Activated CD8-positive, alpha-beta memory T cell treated with anti-CD3 and anti-CD28 coated beads for 1 hour (primary cell): Measurements from ENCODE around the gene DOCK2.
"Not testable (repeated sequence)": the region's sequence is repeated elsewhere in the genome, so short reads cannot be mapped to it uniquely, and the experiment has no call there.

Source experiments
- DNase-seq, 2 donors: peaks; one replicate each; pipeline ENCODE4 v3.0.0-alpha.2; 2020; ENCODE audit warnings: low read depth in 1 of 2; ENCODE audit errors: extremely low read depth in 1 of 2

The DOCK2 gene

DNA sequence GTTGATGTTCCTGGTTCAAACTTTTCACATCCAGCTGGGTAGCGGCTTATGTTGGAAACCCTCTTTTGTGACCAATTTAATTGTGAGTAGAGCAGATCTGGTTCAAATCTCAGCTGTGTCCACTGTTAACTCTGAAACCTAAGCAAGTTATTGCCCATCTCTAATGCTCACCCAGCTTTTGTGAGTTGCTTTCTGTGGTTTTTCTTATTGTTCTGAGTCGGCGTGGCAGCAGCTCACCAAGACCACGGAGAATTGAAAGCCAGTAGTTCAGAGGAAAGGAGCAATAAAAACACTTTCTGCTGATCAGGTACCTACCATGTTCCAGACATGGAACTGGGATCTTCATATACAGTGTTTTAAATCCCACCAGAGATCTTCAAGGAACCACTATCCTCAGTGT lies 114.4 kb downstream of the DOCK2 start:
- DNase-seq, result no peak

DNA sequence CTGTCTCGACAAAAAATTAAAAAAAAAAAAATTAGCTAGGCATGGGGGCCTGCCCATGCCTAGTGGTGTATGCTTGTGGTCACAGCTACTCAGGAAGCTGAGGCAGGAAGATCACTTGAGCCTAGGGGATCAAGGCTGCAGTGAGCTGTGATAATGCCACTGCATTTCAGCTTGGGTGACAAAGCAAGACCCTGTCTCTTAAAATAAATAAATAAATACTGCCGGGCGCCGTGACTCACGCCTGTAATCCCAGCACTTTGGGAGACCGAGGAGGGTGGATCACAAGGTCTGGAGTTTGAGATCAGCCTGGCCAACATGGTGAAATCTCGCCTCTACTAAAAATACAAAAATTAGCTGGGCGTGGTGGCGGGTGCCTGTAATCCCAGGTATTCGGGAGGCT lies 115.5 kb downstream of the DOCK2 start:
- not testable (repeated sequence) for DNase-seq

DNA sequence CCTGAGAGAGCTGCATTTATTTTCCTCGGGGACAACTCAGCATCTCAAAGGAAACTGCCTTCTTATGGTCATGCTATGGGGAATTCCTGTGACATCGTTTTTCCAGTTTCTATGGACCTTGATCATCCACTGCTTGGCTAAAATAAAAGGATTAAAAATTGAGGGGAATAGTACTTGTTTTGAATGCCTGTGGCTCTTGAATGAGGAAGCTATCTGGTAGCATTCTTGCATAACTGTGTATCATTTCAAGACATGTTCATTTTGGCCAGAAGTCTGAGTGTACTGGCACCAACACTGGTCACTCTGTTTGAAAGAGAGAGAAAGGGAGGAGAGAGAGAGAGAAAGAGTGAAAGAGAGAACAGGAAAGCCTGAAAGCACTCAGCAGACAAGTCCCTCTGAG lies 116.7 kb downstream of the DOCK2 start:
- DNase-seq, result no peak

DNA sequence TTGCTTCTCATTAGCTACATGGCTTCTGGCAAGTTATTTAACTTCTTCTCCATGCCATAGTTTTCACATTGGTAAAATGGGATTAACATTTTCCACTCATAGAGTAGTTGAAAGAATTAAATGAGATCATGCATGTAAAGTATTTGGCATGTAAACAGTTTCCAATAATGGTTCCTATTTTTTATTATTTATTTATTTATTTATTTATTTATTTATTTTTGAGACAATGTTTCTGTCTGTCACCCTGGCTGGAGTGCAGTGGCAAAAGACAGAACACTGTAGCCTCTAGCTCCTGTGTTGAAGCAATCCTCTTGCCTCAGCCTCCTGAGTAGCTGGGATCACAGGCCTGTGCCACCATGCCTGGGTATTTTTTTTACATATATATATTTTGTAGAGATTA lies 117.7 kb downstream of the DOCK2 start:
- DNase-seq, result no peak

DNA sequence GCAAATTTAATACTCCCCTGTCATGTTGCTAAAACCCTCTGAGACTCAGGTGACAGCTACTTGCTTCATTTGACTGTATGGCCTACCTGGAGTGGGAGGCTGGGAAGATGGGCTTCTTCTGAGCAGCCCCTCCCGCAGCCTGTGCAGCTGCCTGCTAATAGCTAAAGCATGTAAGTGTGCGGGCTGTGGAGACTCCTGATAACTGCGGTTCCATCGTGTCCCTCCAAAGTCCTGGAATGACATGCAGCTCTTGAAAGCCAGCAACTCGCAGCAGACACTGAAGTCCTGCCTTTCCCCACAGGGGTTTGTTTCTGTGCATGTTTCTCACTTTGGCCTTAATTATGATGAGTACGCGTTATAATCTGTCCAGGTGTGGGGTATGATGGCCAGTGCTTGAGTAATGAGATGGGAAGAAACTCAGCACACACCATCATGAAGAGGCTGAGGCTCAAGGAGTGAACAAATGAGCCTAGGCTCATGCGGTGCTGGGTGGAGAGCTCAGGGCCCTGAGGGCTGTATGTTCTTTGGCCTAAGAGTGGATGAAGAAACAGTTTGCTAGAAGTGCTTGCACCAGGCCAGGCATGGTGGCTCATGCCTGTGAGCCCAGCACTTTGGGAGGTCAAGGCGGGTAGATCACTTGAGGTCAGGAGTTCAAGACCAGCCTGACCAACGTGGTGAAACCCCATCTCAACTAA lies 119.1 kb downstream of the DOCK2 start:
- no peak for DNase-seq

DNA sequence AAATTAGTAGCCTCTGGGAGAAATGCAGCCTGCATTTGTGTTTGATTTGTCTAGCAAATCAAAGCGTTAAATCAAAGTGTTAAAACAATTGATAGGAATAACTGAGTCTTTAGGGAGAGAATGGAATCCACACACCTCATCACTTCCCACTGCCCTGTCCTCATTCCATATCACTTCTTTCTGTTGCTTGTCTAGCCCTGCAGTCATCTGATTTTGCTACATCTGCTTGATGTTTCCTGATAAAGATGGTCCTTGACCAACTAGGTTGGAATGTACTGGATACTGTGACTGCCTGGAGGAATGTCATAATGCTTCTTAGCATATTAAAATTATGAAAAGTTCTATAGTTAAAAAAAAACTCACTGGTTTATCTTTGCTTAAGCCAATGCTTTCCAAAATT lies 119.9 kb downstream of the DOCK2 start:
- DNase-seq, result no peak

DNA sequence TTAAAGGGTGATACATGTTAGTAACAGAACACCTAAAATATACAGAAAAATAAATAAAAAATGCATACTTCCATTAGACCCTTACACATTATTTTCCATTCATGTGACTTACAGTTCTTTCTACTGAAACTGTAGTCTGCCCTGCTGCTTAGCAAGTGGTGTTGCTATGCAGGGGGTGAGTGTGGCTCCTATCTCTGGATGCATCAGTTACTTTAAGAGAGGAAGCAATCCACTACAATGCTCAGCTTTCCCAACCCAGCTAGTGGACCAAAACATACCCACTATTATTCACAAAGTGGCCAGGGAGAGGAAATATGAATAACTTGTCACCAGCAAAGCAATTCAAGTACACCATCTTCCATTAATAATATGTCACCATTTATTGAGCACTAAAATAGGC lies 121.8 kb downstream of the DOCK2 start:
- DNase-seq, result no peak

DNA sequence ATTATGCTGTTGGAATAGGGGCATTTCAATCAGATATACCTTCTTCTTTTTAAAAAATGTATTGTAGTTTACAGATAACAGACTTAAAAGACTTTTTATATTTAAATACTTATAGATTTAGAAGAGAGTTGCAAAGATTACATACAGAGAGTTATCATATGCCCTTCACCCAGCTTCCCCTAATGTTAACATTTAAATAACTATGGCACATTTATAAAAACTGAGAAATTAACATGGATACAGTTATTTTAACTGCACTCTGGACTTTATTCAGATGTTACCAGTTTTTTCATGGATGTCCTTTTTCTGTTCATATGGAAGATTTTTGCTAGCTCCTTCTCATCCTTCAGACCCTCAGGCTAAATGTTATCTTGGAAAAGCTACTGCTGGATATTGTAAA lies 123.2 kb downstream of the DOCK2 start:
- DNase-seq, result no peak

DNA sequence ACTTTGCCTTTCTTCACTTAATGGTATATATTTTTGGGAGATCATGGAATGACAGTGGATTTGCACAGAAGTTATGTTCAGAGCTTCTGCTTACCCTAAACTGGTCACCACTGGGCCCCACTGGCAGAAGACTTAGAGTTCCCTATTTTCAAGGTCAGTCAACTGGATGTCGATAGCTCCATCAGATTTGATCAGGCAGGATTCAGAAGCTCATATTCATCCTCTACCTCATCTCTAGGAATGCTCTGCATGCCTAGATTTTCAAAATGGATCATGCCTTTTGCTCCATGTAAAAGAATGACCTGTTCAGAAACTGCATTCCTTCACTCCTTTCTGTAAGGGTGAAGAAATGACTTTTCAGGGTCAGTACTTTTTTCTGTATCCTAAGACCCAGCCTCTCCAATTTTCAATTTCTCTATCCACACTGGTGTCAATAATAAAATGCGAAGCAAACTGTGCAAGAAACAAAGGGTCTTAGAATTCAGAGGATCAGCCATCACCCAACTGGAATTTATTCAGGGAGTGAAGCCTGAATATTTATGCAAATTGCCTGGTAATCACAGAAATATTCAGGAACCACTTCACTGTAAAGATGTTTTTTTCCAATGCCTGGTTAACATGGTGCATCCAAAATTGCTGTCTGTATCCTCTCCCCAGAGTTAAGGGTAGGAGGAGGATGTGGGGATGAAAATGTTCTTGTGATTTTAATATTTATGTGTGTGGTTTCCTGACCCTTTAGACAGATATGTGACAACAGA lies 125.4 kb downstream of the DOCK2 start:
- no peak for DNase-seq

DNA sequence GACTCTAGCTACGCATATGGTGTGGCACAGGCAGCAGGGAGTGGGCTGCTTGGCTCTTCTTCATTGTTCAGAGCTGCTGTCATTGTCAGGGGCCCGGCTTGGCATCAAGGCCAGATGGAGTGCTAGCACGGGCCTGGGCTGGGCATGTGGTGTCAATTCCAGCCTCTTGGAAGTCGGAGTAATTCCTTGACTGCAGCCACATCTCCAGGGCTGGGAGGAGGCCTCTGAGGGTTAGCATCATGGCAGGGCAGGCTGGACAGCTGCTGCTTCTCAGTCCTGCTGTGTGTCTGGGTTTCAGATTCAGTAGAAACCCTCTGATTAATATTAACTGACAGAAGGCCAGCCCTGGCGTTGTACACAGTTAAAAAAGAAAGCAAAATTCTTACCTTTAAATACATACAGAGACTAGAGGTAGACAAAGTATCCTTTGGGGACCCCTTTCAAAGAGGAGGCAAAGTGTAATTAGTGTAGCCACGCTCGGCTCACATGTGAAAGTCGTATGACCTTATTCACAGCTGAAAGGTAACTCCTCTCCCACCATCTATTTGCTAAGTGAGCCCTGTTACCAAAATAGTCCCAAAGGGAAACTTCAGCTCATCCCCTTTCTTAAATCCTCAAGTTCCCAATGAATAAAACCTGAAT lies 126.4 kb downstream of the DOCK2 start:
- DNase-seq, result no peak

DNA sequence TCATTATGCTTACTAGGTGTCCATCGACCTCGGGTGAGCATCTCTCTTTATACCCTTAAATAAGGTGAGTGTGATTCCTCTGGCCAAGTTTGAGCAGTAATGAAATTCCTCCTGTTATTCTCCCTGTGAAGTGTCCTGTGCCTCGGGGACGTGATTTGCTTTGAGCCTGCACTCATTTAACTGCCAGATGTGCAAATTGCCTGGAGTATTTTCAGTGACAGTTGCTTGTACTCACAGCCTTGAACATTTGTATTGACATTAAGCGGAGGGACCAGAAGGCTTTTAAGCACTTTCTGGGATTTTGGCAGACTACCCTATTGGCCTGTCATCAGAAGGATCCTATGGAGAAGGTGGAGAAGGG lies 126.9 kb downstream of the DOCK2 start:
- DNase-seq, result no peak

DNA sequence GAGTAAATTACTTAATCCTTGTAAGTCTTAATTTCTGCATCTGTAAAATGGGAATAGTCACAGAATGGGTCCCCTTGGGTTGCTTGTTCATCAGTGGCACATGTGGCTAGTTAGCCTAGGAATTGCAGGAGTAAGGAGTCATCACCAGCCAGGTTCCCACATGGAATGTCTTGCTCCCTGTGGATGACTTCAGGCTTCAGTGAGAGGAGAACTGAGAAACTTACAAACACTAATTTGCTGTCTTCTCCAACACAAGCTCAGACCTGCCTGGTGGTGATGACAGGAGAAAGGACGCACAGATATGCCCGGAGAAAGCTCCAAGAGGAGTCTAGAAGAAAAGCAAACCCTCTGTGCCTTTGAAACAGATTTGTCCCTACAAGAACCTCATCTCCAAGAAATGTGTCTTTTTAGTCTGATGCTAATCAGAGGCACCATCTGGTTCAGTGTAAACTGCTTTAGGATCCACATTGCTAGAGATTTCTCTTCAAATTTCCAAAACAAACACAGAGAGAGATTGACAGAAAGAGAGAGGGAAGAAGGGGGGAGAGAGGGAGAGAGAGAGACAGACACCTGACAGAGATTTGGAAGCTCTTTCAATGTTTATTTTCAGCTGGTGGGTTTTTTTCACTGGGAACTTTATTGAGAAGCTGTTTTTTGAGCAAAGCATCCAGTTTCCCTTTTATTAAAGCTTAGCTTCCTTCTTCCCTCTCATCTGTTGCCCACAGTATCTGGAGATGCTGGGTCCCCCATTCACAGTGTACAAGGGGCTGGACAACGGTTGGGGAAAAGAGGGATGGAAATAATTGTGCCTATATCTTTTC lies 128.3 kb downstream of the DOCK2 start:
- DNase-seq, result no peak

DNA sequence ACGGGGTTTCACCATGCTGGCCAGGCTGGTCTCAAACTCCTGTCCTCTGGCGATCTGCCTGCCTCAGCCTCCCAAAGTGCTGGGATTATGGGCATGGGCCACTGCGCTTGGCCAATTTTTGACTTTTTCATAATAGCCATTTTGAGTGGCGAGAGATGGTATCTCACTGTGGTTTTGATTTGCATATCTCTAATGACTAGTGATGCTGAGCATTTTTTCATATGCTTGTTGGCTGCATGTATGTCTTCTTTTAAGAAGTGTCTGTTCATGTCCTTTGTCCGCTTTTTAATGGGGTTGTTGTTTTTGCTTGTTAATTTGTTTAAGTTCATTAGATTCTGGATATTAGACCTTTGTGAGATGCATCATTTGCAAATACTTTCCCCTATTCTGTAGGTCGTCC lies 129.9 kb downstream of the DOCK2 start:
- DNase-seq, result not testable (repeated sequence)

DNA sequence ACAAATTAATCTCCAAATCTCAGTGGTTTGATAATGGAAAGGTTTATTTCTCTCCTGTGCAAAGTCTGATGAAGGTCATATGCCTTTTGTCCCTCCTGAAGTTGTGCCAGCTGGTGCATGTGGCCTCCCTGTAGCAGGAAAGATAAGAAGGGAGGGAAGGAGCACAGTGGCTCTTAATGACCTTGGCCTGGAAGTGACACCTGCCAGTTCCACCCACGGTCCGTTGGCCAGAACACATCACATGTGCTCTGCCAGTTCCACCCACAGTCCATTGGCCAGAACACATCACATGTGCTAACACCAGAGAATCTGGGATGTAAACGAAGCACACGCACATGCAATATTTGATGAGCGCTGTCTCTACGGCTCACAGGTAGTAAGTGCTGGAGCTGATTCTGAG lies 130.9 kb downstream of the DOCK2 start:
- DNase-seq, result no peak

DNA sequence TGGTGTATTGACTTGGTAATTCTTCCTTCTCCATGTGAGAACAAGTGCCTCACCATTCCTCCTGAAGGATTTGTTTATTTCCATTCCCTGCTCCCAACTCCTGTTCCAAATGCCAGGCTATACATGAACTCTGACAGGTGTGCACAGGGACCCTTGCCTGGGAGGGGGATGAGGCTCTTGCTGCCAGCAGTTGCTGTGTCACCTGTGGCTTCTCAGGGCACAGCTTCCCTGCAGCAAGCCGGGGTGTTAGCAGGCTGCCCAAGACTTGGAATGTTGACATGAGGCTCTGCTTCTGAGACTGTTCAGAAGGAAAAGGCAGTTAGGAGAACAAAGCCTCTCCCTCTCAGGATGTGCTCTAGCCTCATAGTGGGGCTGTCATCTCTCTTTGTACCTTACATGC lies 131.3 kb downstream of the DOCK2 start:
- DNase-seq, result no peak

DNA sequence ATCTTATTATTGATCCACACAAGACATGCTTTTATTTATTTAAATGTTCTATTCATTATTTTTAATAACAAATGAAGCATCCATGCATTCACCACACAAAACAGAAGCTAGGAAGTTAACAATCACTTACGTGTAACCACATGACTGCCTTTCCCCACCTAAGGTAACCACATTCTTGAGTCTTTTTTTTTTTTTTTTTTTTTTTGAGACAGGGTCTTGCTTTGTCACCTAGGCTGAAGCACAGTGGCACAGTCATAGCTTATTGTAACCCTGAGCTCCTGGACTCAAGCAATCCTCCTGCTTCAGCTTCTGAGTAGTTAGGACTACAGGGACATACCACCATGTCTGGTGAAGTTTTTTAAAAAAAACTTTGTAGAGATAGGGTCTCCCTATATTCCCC lies 133.0 kb downstream of the DOCK2 start:
- no peak for DNase-seq

DNA sequence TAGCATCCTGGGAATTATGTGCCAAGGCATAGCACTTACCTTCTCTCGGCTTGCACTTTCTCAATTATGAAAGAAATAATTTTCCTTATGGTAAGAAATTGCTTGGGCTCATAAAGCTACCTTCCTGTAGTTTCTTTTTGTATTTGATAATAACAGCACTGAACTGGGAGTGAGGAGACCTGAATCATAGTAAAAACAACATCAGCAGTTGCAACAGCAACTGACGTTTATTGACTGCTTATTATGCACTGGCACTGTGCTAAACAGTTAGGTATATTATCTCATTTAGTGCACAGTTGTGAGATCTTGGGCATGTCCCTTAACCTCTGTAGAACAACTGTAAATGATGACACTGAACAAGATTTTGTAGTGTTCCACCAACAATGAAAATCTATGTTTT lies 135.2 kb downstream of the DOCK2 start:
- no peak for DNase-seq

DNA sequence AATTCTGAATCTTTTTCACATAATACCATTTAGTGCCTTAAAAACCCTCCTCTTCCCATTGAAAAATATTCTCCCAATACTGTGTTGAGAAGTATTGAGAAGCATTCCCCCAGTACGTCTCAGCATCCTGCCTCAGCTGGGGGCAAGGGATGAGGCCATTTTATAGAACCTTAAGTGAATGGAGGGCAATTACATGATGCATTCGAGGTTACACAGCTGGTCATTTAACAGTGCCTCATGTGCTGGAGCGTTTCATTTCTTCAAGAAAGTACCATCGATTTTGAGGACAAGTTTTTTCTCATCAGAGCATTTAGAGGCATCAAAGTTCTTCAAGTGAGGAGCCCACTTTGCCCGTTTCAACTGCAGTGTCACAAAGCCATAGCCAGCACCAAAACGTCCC lies 135.6 kb downstream of the DOCK2 start:
- DNase-seq, result no peak

DNA sequence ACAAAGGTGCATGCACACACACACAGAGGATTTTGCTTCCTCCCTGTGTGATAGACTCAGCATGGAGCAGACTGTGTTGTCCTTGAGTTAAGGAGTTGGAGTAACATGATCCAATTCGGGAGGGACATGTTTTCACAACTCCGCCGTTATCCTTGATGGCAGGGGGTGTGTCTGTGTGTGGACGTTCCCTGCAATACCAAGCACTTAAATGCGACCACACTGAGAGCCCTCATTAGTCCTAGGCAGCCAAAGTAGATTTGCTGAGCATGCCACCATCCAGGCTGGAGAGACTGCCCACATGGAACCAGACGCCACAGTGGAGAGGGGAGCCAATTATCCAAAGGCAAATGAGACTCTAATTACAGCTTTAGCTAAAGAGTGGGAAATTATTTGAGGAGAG lies 140.1 kb downstream of the DOCK2 start:
- DNase-seq, result no peak

DNA sequence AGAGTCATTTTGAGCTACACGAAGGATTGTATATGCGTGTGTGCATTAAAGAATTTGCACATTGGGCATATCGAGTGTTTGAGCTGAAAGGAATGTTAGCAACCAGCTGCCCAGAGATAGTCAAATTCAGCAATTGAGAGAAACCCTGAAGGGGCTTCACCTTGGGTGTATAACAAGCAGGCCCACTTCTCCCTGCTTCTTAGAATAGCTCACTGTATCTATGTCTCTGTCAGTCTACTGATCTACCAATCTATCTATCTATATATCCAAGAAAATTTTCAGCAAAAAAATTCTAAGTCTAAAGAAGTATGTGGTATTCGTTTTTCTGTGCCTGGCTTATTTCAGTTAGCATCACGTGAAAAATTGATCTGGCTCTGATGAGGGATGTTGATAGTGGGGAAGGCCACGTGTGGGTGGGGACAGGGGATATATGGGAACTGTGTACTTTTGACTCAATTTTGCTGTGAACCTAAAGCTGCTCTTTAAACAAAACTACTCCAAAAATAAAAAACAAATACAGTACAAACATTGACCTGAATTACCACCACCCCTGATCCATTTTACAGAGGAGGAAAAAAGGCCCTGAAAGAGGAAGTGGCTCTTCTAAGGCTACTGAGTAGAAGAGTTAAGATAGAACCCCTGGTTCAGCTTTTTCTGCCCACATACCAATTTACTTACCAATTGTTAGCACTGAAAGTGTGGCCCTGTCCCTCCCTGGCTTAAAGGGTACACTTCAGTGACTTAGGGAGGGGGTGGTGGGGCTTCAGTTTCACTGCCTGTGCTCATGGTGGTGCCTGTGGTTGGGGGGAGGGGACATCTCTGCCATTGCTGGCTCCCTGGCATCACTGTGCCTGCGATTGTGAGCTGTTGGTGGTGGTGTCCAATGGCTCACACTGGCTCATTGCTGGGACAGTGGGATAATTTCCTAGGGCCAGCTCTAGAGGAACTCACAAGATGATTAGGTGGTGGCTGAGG lies 141.8 kb downstream of the DOCK2 start:
- no peak for DNase-seq
